WTC11 (cell line): ENCODE data around the gene CDK11B. TPM values are rescaled to one million over a fixed set of nuclear protein-coding genes. Genes with fewer than 3 reads are reported as not detected.

Experiments used
- ATAC-seq: fragments of 200-7000 bp; cut with Tn5 transposase; 2 replicates; pipeline ENCODE4 v1.10.0; 2021; ENCODE audit warnings: mild to moderate bottlenecking, moderate library complexity
- CTCF ChIA-PET: fragments of 300-600 bp; sonication (Branson Sonifier 250); formaldehyde crosslinking; loops from one replicate; lab custom pipeline; 2021; ENCODE audit warnings: antibody characterized with exemption; lab: Charles Lee
- POLR2A ChIA-PET: fragments of 350-600 bp; sonication (Branson Sonifier 250); formaldehyde crosslinking; loops from one replicate; lab custom pipeline; 2021; ENCODE audit warnings: antibody characterized with exemption; lab: Charles Lee
- DNase-seq: peaks from one replicate; pipeline ENCODE4 v3.0.0; 2021; ENCODE audit warnings: low spot score
- H3K27ac Mint-ChIP-seq: 2 replicates; pipeline ENCODE4 v1.8.0; 2021; ENCODE audit warnings: mixed read lengths
- H3K27me3 Mint-ChIP-seq: 2 replicates; pipeline ENCODE4 v1.8.0; 2021; ENCODE audit warnings: low read depth, mild to moderate bottlenecking, moderate library complexity, mixed read lengths
- H3K36me3 Mint-ChIP-seq: 2 replicates; pipeline ENCODE4 v1.8.0; 2021; ENCODE audit warnings: mixed read lengths
- H3K4me1 Mint-ChIP-seq: 2 replicates; pipeline ENCODE4 v1.8.0; 2022; ENCODE audit warnings: mixed read lengths
- H3K4me3 Mint-ChIP-seq: 2 replicates; pipeline ENCODE4 v1.8.0; 2021; ENCODE audit warnings: mild to moderate bottlenecking, moderate library complexity, mixed read lengths
- H3K9me3 Mint-ChIP-seq: 2 replicates; pipeline ENCODE4 v1.8.0; 2021; ENCODE audit warnings: mixed read lengths
- ATF3 ChIP-seq: sonication (generic); formaldehyde crosslinking; conservative IDR thresholded peaks from 2 replicates; pipeline ENCODE4 v1.8.1; 2022; ENCODE audit warnings: mild to moderate bottlenecking, missing genetic modification reagents
- ATF6 ChIP-seq: sonication (generic); formaldehyde crosslinking; IDR thresholded peaks from 2 replicates; pipeline ENCODE4 v1.8.1; 2023; ENCODE audit warnings: mild to moderate bottlenecking, missing genetic modification reagents
- CREM ChIP-seq: sonication (generic); formaldehyde crosslinking; IDR thresholded peaks from 2 replicates; pipeline ENCODE4 v1.8.1; 2022; ENCODE audit warnings: mild to moderate bottlenecking, missing genetic modification reagents, moderate library complexity
- ELF4 ChIP-seq: sonication (generic); formaldehyde crosslinking; IDR thresholded peaks from 2 replicates; pipeline ENCODE4 v1.8.1; 2022; ENCODE audit warnings: low read depth, mild to moderate bottlenecking, moderate library complexity, missing genetic modification reagents
- FOXK1 ChIP-seq: sonication (generic); formaldehyde crosslinking; IDR thresholded peaks from 2 replicates; pipeline ENCODE4 v1.8.0; 2022; ENCODE audit warnings: mild to moderate bottlenecking, moderate library complexity, missing genetic modification reagents
- JAZF1 ChIP-seq: fragments of 250-450 bp; sonication (Bioruptor Pico); IDR thresholded peaks from 2 replicates; pipeline ENCODE4 v1.9.0; 2021; ENCODE audit warnings: moderate library complexity, mild to moderate bottlenecking, inconsistent platforms
- NR1H2 ChIP-seq: sonication (generic); formaldehyde crosslinking; IDR thresholded peaks from 2 replicates; pipeline ENCODE4 v1.9.0; 2021; ENCODE audit warnings: mild to moderate bottlenecking, moderate library complexity, missing genetic modification reagents
- NR3C1 ChIP-seq: sonication (generic); formaldehyde crosslinking; conservative IDR thresholded peaks from 2 replicates; pipeline ENCODE4 v1.8.1; 2023; ENCODE audit warnings: low read depth, mild to moderate bottlenecking, missing genetic modification reagents
- TCF7 ChIP-seq: sonication (generic); formaldehyde crosslinking; IDR thresholded peaks from 2 replicates; pipeline ENCODE4 v1.8.0; 2022; ENCODE audit warnings: mild to moderate bottlenecking, low read depth, missing genetic modification reagents, moderate library complexity
- ZNF219 ChIP-seq: sonication (generic); formaldehyde crosslinking; IDR thresholded peaks from 2 replicates; pipeline ENCODE4 v1.8.0; 2023; ENCODE audit warnings: missing genetic modification reagents, mild to moderate bottlenecking, borderline replicate concordance
- ZNF396 ChIP-seq: fragments of 250-450 bp; sonication (Bioruptor Pico); IDR thresholded peaks from 2 replicates; pipeline ENCODE4 v1.8.0; 2021; ENCODE audit warnings: mild to moderate bottlenecking, moderate library complexity, borderline replicate concordance
- ZNF671 ChIP-seq: fragments of 250-450 bp; sonication (Bioruptor Pico); IDR thresholded peaks from 2 replicates; pipeline ENCODE4 v1.8.0; 2021; ENCODE audit warnings: mild to moderate bottlenecking
- total RNA-seq: library from RNA; stranded (reverse); gene quantifications from 3 replicates; pipeline ENCODE4 v1.2.3, GENCODE V29; 2021
- TF ChIP-seq, protein P1 (sequence below): fragments of 250-450 bp; sonication (Bioruptor Pico); IDR thresholded peaks from 2 replicates; pipeline ENCODE4 v1.9.0; 2021; ENCODE audit warnings: mild to moderate bottlenecking
- TF ChIP-seq, protein P2 (sequence below): fragments of 250-450 bp; sonication (Bioruptor Pico); IDR thresholded peaks from 2 replicates; pipeline ENCODE4 v1.9.0; 2021; ENCODE audit warnings: mild to moderate bottlenecking
- TF ChIP-seq, protein P3 (sequence below): fragments of 250-450 bp; sonication (Bioruptor Pico); IDR thresholded peaks from 2 replicates; pipeline ENCODE4 v1.9.0; 2021; ENCODE audit warnings: moderate library complexity, mild to moderate bottlenecking, inconsistent platforms, borderline replicate concordance
- TF ChIP-seq, protein P4 (sequence below): sonication (generic); formaldehyde crosslinking; IDR thresholded peaks from 2 replicates; pipeline ENCODE4 v1.8.1; 2023; ENCODE audit warnings: mild to moderate bottlenecking, missing genetic modification reagents, moderate library complexity
- TF ChIP-seq, protein P5 (sequence below): sonication (generic); formaldehyde crosslinking; IDR thresholded peaks from 2 replicates; pipeline ENCODE4 v1.8.1; 2023; ENCODE audit warnings: mild to moderate bottlenecking, missing genetic modification reagents, moderate library complexity
- TF ChIP-seq, protein P6 (sequence below): sonication (generic); formaldehyde crosslinking; IDR thresholded peaks from 2 replicates; pipeline ENCODE4 v1.8.0; 2022; ENCODE audit warnings: missing genetic modification reagents

Gene CDK11B
- total RNA-seq, 1 experiment from 2014 or later, result 41.2 TPM

- Mint-ChIP-seq H3K27ac (no peak overlapping the region), H3K36me3 (0 out of 2 replicates have a peak, but pooled peaks cover 5% of the 10 kb centered on the region), H3K4me3 (peak overlapping the region; percentile 74), H3K27me3 (no peaks in the 10 kb centered on the region), H3K4me1 (peaks cover 18% of the 10 kb centered on the region), H3K9me3 (no peaks in the 10 kb centered on the region)
- DNase-seq, result no peak
- no peak for TF ChIP-seq ATF3 (CRISPR knock-in tag)
- TF ChIP-seq, protein P1, sequence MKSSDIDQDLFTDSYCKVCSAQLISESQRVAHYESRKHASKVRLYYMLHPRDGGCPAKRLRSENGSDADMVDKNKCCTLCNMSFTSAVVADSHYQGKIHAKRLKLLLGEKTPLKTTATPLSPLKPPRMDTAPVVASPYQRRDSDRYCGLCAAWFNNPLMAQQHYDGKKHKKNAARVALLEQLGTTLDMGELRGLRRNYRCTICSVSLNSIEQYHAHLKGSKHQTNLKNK (CRISPR knock-in tag), result no peak
- TF ChIP-seq, protein P2, sequence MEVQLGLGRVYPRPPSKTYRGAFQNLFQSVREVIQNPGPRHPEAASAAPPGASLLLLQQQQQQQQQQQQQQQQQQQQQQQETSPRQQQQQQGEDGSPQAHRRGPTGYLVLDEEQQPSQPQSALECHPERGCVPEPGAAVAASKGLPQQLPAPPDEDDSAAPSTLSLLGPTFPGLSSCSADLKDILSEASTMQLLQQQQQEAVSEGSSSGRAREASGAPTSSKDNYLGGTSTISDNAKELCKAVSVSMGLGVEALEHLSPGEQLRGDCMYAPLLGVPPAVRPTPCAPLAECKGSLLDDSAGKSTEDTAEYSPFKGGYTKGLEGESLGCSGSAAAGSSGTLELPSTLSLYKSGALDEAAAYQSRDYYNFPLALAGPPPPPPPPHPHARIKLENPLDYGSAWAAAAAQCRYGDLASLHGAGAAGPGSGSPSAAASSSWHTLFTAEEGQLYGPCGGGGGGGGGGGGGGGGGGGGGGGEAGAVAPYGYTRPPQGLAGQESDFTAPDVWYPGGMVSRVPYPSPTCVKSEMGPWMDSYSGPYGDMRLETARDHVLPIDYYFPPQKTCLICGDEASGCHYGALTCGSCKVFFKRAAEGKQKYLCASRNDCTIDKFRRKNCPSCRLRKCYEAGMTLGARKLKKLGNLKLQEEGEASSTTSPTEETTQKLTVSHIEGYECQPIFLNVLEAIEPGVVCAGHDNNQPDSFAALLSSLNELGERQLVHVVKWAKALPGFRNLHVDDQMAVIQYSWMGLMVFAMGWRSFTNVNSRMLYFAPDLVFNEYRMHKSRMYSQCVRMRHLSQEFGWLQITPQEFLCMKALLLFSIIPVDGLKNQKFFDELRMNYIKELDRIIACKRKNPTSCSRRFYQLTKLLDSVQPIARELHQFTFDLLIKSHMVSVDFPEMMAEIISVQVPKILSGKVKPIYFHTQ (CRISPR knock-in tag), result no peak
- TF ChIP-seq, protein P3, sequence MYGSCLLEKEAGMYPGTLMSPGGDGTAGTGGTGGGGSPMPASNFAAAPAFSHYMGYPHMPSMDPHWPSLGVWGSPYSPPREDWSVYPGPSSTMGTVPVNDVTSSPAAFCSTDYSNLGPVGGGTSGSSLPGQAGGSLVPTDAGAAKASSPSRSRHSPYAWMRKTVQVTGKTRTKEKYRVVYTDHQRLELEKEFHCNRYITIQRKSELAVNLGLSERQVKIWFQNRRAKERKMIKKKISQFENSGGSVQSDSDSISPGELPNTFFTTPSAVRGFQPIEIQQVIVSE (CRISPR knock-in tag), result no peak
- TF ChIP-seq NR3C1, result no peak
- no peak for TF ChIP-seq TCF7 (CRISPR knock-in tag)
- no peak for TF ChIP-seq ATF6 (CRISPR knock-in tag)
- no peak for TF ChIP-seq JAZF1 (CRISPR knock-in tag)
- no peak for TF ChIP-seq CREM (CRISPR knock-in tag)
- TF ChIP-seq, protein P4, sequence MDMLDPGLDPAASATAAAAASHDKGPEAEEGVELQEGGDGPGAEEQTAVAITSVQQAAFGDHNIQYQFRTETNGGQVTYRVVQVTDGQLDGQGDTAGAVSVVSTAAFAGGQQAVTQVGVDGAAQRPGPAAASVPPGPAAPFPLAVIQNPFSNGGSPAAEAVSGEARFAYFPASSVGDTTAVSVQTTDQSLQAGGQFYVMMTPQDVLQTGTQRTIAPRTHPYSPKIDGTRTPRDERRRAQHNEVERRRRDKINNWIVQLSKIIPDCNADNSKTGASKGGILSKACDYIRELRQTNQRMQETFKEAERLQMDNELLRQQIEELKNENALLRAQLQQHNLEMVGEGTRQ, result no peak
- no peak for TF ChIP-seq ZNF671 (CRISPR knock-in tag)
- TF ChIP-seq ZNF219 (CRISPR knock-in tag), result no peak
- TF ChIP-seq, protein P5, sequence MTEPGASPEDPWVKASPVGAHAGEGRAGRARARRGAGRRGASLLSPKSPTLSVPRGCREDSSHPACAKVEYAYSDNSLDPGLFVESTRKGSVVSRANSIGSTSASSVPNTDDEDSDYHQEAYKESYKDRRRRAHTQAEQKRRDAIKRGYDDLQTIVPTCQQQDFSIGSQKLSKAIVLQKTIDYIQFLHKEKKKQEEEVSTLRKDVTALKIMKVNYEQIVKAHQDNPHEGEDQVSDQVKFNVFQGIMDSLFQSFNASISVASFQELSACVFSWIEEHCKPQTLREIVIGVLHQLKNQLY (CRISPR knock-in tag), result no peak
- no peak for TF ChIP-seq NR1H2 (CRISPR knock-in tag)
- TF ChIP-seq, protein P6, sequence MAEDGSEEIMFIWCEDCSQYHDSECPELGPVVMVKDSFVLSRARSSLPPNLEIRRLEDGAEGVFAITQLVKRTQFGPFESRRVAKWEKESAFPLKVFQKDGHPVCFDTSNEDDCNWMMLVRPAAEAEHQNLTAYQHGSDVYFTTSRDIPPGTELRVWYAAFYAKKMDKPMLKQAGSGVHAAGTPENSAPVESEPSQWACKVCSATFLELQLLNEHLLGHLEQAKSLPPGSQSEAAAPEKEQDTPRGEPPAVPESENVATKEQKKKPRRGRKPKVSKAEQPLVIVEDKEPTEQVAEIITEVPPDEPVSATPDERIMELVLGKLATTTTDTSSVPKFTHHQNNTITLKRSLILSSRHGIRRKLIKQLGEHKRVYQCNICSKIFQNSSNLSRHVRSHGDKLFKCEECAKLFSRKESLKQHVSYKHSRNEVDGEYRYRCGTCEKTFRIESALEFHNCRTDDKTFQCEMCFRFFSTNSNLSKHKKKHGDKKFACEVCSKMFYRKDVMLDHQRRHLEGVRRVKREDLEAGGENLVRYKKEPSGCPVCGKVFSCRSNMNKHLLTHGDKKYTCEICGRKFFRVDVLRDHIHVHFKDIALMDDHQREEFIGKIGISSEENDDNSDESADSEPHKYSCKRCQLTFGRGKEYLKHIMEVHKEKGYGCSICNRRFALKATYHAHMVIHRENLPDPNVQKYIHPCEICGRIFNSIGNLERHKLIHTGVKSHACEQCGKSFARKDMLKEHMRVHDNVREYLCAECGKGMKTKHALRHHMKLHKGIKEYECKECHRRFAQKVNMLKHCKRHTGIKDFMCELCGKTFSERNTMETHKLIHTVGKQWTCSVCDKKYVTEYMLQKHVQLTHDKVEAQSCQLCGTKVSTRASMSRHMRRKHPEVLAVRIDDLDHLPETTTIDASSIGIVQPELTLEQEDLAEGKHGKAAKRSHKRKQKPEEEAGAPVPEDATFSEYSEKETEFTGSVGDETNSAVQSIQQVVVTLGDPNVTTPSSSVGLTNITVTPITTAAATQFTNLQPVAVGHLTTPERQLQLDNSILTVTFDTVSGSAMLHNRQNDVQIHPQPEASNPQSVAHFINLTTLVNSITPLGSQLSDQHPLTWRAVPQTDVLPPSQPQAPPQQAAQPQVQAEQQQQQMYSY, result no peak
- no peak for TF ChIP-seq ZNF396 (CRISPR knock-in tag)
- TF ChIP-seq ELF4 (CRISPR knock-in tag), result no peak
- no peak for TF ChIP-seq FOXK1 (CRISPR knock-in tag)
- CTCF ChIA-PET, result no interaction called here
- ATAC-seq, result no peak
- POLR2A ChIA-PET, result interaction anchor here (0.6 kb wide), 1 partner anchor 77 kb away, joined by 4 read pairs; no protein-coding TSS in a partner anchor
Observed at GRCh38 chr1:1616838-1617237, 42.0 kb downstream of the CDK11B start.
